Mucosa of gallbladder (tissue), 1 donor: Measurements from ENCODE around the gene SUSD1. TPM values are rescaled to one million over a fixed set of nuclear protein-coding genes. Genes with fewer than 3 reads are reported as not detected.

Experiments
- total RNA-seq: library from RNA; stranded (reverse); gene quantifications from one replicate; pipeline ENCODE4 v1.2.1, GENCODE V29; 2021
- donor health status: DM: no; HTN: no; CAD: no.

Gene SUSD1
- total RNA-seq, 1 donor from 2014 or later, result 20.5 TPM

Other genes with a start within 250 kb of the SUSD1 start
- gene PTBP3, start 158.3 kb upstream of the SUSD1 start, total RNA-seq, result 65.2 TPM
- 40.3 TPM for gene HSDL2, start 204.8 kb upstream of the SUSD1 start, total RNA-seq